Naive thymus-derived CD4-positive, alpha-beta T cell (primary cell): Measurements from ENCODE around the gene MTHFD2L. TPM values are rescaled to one million over a fixed set of nuclear protein-coding genes. Genes with fewer than 3 reads are reported as not detected.
"Not testable (repeated sequence)": the region's sequence is repeated elsewhere in the genome, so short reads cannot be mapped to it uniquely, and the experiment has no call there.

Experiments
- ATAC-seq: fragments of 150-1000 bp; cut with Tn5 transposase; 2 replicates; pipeline ENCODE4 v1.10.0; 2021; ENCODE audit warnings: mild to moderate bottlenecking, moderate library complexity
- CTCF ChIA-PET: fragments of 350-600 bp; sonication (Branson Sonifier 250); formaldehyde crosslinking; loops from one replicate; lab custom pipeline; 2021; ENCODE audit warnings: antibody characterized with exemption; lab: Charles Lee
- POLR2A ChIA-PET: fragments of 350-600 bp; sonication (Branson Sonifier 250); formaldehyde crosslinking; loops from one replicate; lab custom pipeline; 2021; ENCODE audit warnings: antibody characterized with exemption, inconsistent platforms; lab: Charles Lee
- DNase-seq, 9 donors: peaks; one replicate each; pipeline versions ENCODE4 v3.0.0 to v3.0.0-alpha.2; 2020 to 2022; ENCODE audit warnings: mixed read lengths in 1 of 9
- H3K27ac ChIP-seq: one replicate; pipeline ENCODE4 v1.7.0; 2013; ENCODE audit warnings: mild to moderate bottlenecking, low read depth, low read length, moderate library complexity
- H3K27me3 ChIP-seq, 2 donors: one replicate each; pipeline ENCODE4 v1.7.0; 2013; ENCODE audit warnings: low read length in 2 of 2, mild to moderate bottlenecking in 2 of 2, moderate library complexity in 2 of 2; ENCODE audit not compliant: control insufficient read depth in 2 of 2, insufficient read depth in 2 of 2
- H3K36me3 ChIP-seq, 3 experiments: 1 replicate in 2 of 3; 2 replicates in 1 of 3; pipeline ENCODE4 v1.7.0; 2013; ENCODE audit warnings: low read length in 3 of 3, mild to moderate bottlenecking in 3 of 3, moderate library complexity in 1 of 3; ENCODE audit not compliant: insufficient read depth in 3 of 3, control insufficient read depth in 2 of 3
- H3K4me1 ChIP-seq, 2 donors: one replicate each; pipeline ENCODE4 v1.7.0; 2013; ENCODE audit warnings: low read length in 2 of 2, mild to moderate bottlenecking in 2 of 2, moderate library complexity in 1 of 2; ENCODE audit not compliant: control insufficient read depth in 2 of 2, insufficient read depth in 2 of 2
- H3K4me3 ChIP-seq: 2 replicates; pipeline ENCODE4 v1.7.0; 2013; ENCODE audit warnings: mild to moderate bottlenecking, low read length
- H3K9me3 ChIP-seq, 3 experiments: 1 replicate in 2 of 3; 2 replicates in 1 of 3; pipeline ENCODE4 v1.7.0; 2013; ENCODE audit warnings: low read length in 3 of 3; ENCODE audit not compliant: control insufficient read depth in 2 of 3
- H3K27ac Mint-ChIP-seq, 9 donors: one replicate each; pipeline ENCODE4 v1.8.0; 2020 to 2022; ENCODE audit warnings: mixed read lengths in 9 of 9, mild to moderate bottlenecking in 8 of 9, moderate library complexity in 5 of 9, inconsistent platforms in 2 of 9
- H3K27me3 Mint-ChIP-seq, 5 donors: one replicate each; pipeline ENCODE4 v1.8.0; 2021 to 2022; ENCODE audit warnings: mixed read lengths in 5 of 5, mild to moderate bottlenecking in 1 of 5
- H3K36me3 Mint-ChIP-seq, 5 donors: one replicate each; pipeline ENCODE4 v1.8.0; 2020 to 2022; ENCODE audit warnings: mixed read lengths in 5 of 5, mild to moderate bottlenecking in 3 of 5, inconsistent platforms in 1 of 5
- H3K4me1 Mint-ChIP-seq, 7 donors: one replicate each; pipeline ENCODE4 v1.8.0; 2020 to 2022; ENCODE audit warnings: mixed read lengths in 7 of 7, mild to moderate bottlenecking in 3 of 7, inconsistent platforms in 1 of 7
- H3K4me3 Mint-ChIP-seq, 10 donors: one replicate each; pipeline ENCODE4 v1.8.0; 2020 to 2022; ENCODE audit warnings: mild to moderate bottlenecking in 10 of 10, mixed read lengths in 10 of 10, moderate library complexity in 6 of 10, inconsistent platforms in 2 of 10
- H3K9me3 Mint-ChIP-seq, 11 donors: one replicate each; pipeline ENCODE4 v1.8.0; 2020 to 2022; ENCODE audit warnings: mixed read lengths in 11 of 11, mild to moderate bottlenecking in 4 of 11, inconsistent platforms in 1 of 11, moderate library complexity in 1 of 11
- intact Hi-C, 2 donors: fragments of 100-400 bp; cut with micrococcal nuclease; formaldehyde crosslinking; loops; one replicate each; pipeline ENCODE4 v1.15.1; 2023
- polyA plus RNA-seq, 2 donors: library from polyadenylated mRNA; unstranded; fragments of 300-500 nt; fragmentation: Illumina TruSeq; gene quantifications; one replicate each; pipeline ENCODE4 v1.2.3, GENCODE V29; 2021
- total RNA-seq, 6 experiments: library from RNA in 5 of 6; stranded (reverse) in 5 of 6; gene quantifications; 1 replicate in 5 of 6; 2 replicates in 1 of 6; pipeline ENCODE4 v1.2.3 and lab custom pipeline; 2021 to 2026

Gene MTHFD2L
- total and polyA plus RNA-seq, 7 experiments from 2014 or later, result 2.3 to 13.7 (median 10.2) TPM

DNA sequence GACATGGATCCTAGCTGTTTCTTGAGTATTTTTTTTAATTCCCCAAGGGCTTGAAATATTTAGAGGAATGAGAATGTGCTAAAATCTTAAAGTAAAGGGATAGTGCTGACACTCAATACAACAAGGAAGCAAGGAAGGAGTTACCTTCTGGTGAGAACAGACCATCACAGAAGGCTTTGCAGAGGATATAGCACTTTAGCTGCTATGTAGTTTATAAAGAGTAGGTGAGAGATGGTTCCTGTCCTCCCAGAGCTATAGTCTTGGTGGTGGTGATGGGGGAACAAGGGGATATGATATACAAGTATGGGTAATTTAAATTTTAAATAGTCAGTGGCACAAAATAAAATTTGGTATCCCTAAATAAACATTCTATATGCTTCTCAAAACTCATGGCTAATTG, 47.6 kb downstream of the MTHFD2L start:
- Mint-ChIP-seq H3K9me3 (peaks cover 0 to 6% (median 0%) of the 10 kb centered on the region in 11 donors), H3K4me3 (no peak overlapping the region), H3K36me3 (peaks cover 3 to 36% (median 13%) of the 10 kb centered on the region in 5 donors), H3K27me3 (no peaks in the 10 kb centered on the region), H3K27ac (no peak overlapping the region), H3K4me1 (peaks cover 0 to 16% (median 7%) of the 10 kb centered on the region in 7 donors)
- no peak for DNase-seq
- Histone ChIP-seq H3K4me3 (no peak overlapping the region), H3K9me3 (no peaks in the 10 kb centered on the region), H3K27ac (no peak overlapping the region), H3K27me3 (no peaks in the 10 kb centered on the region), H3K4me1 (no peaks in the 10 kb centered on the region), H3K36me3 (peaks cover 0 to 9% (median 0%) of the 10 kb centered on the region in 3 experiments)
- ATAC-seq, result no peak
- CTCF ChIA-PET, result interaction anchor here (0.9 kb wide), 1 partner anchor 92 kb away, joined by 3 read pairs; no protein-coding TSS in a partner anchor
- intact Hi-C loops, result no loop called here
- POLR2A ChIA-PET, result no interaction called here

DNA sequence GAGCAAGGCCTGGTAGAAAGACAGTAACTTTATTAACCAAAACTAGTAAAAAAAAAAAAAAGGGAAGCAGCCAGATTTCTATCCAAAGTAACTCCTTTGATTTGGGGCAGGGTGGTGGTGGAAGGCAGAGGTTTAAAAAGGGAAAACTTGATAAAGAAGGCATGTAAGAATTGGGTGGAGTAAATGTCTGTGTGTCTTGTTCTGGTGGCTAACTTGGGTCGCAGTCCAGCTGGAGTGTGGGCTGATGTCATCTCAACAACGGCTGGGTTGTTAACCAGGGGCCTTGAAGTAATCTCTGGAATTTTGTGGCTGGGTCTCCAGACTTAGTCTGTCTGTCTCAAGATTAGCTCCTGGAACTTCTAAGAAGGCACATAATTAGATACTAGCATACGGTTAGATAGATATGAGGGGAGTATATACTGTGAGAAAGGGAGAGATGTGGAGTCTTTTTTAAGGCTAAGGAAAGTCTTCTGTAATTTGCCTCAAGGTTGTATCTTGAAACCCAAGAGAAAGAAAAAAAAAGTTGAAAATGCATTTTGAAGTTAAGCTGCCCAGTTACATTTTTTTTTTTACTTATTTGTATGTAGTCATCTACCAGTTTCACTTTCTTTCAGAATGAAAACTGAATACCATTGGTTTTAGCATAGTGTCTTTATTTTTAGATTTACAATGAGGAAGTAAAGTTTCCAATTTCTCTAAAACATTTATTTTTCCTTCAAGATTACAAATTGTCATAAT, 48.3 kb downstream of the MTHFD2L start:
- no peaks in the 10 kb centered on the region for H3K27me3 ChIP-seq
- Mint-ChIP-seq H3K4me1 (peaks cover 0 to 16% (median 7%) of the 10 kb centered on the region in 7 donors), H3K36me3 (peaks cover 3 to 43% (median 19%) of the 10 kb centered on the region in 5 donors), H3K27ac (peak overlapping the region in 3 of 9 donors; percentile 12 to 72 (median 32)), H3K4me3 (peak overlapping the region in 2 of 10 donors; percentile 11 to 39), H3K9me3 (peaks cover 0 to 9% (median 1%) of the 10 kb centered on the region in 11 donors), H3K27me3 (no peaks in the 10 kb centered on the region)
- ATAC-seq, result peak; percentile 48
- H3K36me3 ChIP-seq, result peaks cover 0 to 9% (median 0%) of the 10 kb centered on the region in 3 experiments
- POLR2A ChIA-PET, result no interaction called here
- intact Hi-C loops, result no loop called here
- no peak overlapping the region for H3K27ac ChIP-seq
- CTCF ChIA-PET, result interaction anchor here (0.6 kb wide), 1 partner anchor 101 kb away, joined by 3 read pairs; no protein-coding TSS in a partner anchor
- DNase-seq, result no peak
- no peak overlapping the region for H3K4me3 ChIP-seq
- no peaks in the 10 kb centered on the region for H3K4me1 ChIP-seq
- H3K9me3 ChIP-seq, result no peaks in the 10 kb centered on the region

DNA sequence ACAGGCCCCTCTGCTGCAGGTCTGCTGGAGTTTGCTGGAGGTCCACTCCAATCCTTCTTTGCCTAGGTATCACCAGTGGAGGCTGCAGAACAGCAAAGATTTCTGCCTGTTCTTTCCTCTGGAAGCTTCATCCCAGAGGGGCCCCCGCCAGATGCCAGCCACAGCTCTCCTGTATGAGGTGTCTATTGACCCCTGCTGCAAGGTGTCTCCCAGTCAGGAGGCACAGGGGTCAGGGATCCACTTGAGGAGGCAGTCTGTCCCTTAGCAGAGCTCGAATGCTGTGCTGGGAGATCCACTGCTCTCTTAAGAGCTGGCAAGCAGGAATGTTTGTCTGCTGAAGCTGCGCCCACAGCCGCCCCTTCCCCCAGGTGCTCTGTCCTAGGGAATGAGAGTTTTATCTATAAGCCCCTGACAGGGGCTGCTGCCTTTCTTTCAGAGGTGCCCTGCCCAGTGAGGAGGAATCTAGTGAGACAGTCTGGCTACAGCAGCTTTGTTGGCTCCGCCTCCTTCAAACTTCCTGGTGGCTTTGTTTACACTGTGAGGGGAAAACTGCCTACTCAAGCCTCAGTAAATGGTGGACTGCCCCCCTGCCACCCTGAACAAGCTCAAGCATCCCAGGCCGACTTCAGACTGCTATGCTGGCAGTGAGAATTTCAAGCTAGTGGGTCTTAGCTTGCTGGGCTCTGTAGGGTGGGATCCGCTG, 56.7 kb downstream of the MTHFD2L start:
- H3K4me3 Mint-ChIP-seq, H3K4me3 ChIP-seq, H3K36me3 ChIP-seq, intact Hi-C loops, H3K27ac Mint-ChIP-seq, H3K4me1 Mint-ChIP-seq, H3K27ac ChIP-seq, DNase-seq, H3K27me3 ChIP-seq, POLR2A ChIA-PET, H3K9me3 ChIP-seq, ATAC-seq, CTCF ChIA-PET, H3K27me3 Mint-ChIP-seq, H3K4me1 ChIP-seq: not testable (repeated sequence)
- Mint-ChIP-seq H3K36me3 (peaks cover 7 to 46% (median 30%) of the 10 kb centered on the region in 5 donors), H3K9me3 (peaks cover 3 to 25% (median 11%) of the 10 kb centered on the region in 11 donors)

DNA sequence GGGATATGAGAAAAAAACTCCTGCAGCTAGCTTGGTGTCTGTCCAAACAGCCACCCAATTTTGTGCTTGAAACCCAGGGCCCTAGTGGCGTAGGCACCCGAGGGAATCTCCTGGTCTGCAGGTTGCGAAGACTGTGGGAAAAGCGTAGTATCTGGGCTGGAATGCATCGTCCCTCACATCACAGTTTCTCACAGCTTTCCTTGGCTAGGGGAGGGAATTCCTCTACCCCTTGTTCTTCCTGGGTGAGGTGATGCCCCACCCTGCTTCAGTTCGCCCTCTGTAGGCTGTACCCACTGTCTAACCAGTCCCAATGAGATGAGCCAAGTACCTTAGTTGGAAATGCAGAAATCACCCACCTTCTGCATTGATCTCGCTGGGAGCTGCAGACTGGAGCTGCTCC, 57.3 kb downstream of the MTHFD2L start:
- H3K9me3 ChIP-seq, ATAC-seq, POLR2A ChIA-PET, H3K36me3 ChIP-seq, H3K4me1 Mint-ChIP-seq, H3K27me3 ChIP-seq, H3K4me3 ChIP-seq, DNase-seq, CTCF ChIA-PET, H3K27ac Mint-ChIP-seq, H3K4me3 Mint-ChIP-seq, H3K27ac ChIP-seq, H3K27me3 Mint-ChIP-seq, H3K4me1 ChIP-seq, intact Hi-C loops: not testable (repeated sequence)
- peaks cover 3 to 25% (median 11%) of the 10 kb centered on the region in 11 donors for H3K9me3 Mint-ChIP-seq
- peaks cover 7 to 41% (median 28%) of the 10 kb centered on the region in 5 donors for H3K36me3 Mint-ChIP-seq

DNA sequence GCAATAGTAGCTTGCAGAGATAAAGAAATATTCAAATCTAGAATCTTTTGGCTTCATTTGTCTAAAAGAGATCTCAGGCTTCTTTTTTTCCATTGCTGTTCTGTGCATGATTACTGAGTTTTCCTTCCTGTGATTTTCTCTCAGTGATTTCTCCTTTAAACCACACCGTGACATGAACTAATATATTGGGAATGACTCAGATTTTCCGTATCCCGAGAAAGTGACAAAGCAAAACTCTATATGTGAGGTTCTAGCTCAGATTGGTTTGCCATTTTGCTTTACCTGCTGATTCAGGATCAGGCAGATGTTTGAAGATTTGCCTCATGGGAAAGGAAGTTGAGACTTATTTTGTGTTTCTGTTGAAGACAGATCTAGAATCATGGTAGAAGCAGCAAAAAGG, 59.4 kb downstream of the MTHFD2L start:
- Histone ChIP-seq H3K36me3 (no peaks in the 10 kb centered on the region), H3K4me3 (no peak overlapping the region), H3K27ac (no peak overlapping the region), H3K4me1 (no peaks in the 10 kb centered on the region), H3K9me3 (no peaks in the 10 kb centered on the region), H3K27me3 (no peaks in the 10 kb centered on the region)
- peaks cover 0 to 4% (median 0%) of the 10 kb centered on the region in 7 donors for H3K4me1 Mint-ChIP-seq
- no peak for DNase-seq
- H3K27ac Mint-ChIP-seq, result no peak overlapping the region
- no peak overlapping the region for H3K4me3 Mint-ChIP-seq
- ATAC-seq, result no peak
- H3K27me3 Mint-ChIP-seq, result no peaks in the 10 kb centered on the region
- H3K36me3 Mint-ChIP-seq, result peaks cover 0 to 23% (median 14%) of the 10 kb centered on the region in 5 donors
- peaks cover 0 to 8% (median 2%) of the 10 kb centered on the region in 11 donors for H3K9me3 Mint-ChIP-seq
- CTCF ChIA-PET, result no interaction called here
- POLR2A ChIA-PET, result no interaction called here
- intact Hi-C loops, result no loop called here

DNA sequence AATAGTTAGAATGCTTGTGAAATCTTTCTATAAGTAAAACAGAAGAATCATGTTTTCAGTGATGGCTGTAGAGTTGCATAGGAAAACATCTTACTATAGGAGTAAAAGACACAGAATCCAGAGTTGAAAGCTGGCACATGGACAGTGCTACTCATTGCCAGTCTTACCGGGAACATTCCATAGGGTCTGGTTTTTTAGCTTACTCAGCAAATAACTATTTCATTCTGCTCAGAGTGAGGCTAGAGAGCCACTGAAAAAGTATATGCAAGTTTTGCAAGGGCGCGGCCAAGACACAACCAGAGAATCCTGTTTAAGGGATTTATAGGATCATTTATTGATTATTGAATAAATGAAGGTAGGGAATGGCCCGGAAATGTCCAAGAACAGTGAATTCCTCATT, 60.3 kb downstream of the MTHFD2L start:
- Mint-ChIP-seq H3K9me3 (peaks cover 0 to 5% (median 0%) of the 10 kb centered on the region in 11 donors), H3K4me1 (peaks cover 0 to 4% (median 0%) of the 10 kb centered on the region in 7 donors), H3K27me3 (no peaks in the 10 kb centered on the region), H3K4me3 (no peak overlapping the region), H3K36me3 (peaks cover 0 to 23% (median 10%) of the 10 kb centered on the region in 5 donors), H3K27ac (no peak overlapping the region)
- Histone ChIP-seq H3K36me3 (no peaks in the 10 kb centered on the region), H3K4me3 (no peak overlapping the region), H3K27me3 (no peaks in the 10 kb centered on the region), H3K9me3 (no peaks in the 10 kb centered on the region), H3K27ac (no peak overlapping the region), H3K4me1 (no peaks in the 10 kb centered on the region)
- ChIA-PET POLR2A (no interaction called here), CTCF (interaction anchor here (0.6 kb wide), 1 partner anchor 84 kb away, joined by 3 read pairs; no protein-coding TSS in a partner anchor)
- intact Hi-C loops, result no loop called here
- ATAC-seq, result no peak
- DNase-seq, result no peak
